Naive B cell (primary cell): Measurements from ENCODE around the gene CPLX1. TPM values are rescaled to one million over a fixed set of nuclear protein-coding genes. Genes with fewer than 3 reads are reported as not detected.

ENCODE experiments used
- ATAC-seq, 2 donors: fragments of 150-1000 bp; cut with Tn5 transposase; 2 replicates each; pipeline ENCODE4 v1.10.0; 2021; ENCODE audit warnings: low read depth in 2 of 2, mild to moderate bottlenecking in 2 of 2, moderate library complexity in 2 of 2
- DNase-seq: peaks from one replicate; pipeline ENCODE4 v3.0.0; 2022
- H3K27ac Mint-ChIP-seq, 6 donors: one replicate each; pipeline ENCODE4 v1.8.0; 2020 to 2022; ENCODE audit warnings: mild to moderate bottlenecking in 6 of 6, mixed read lengths in 6 of 6, moderate library complexity in 5 of 6, inconsistent platforms in 2 of 6
- H3K27me3 Mint-ChIP-seq, 3 donors: one replicate each; pipeline ENCODE4 v1.8.0; 2021 to 2022; ENCODE audit warnings: mixed read lengths in 3 of 3, mild to moderate bottlenecking in 1 of 3
- H3K36me3 Mint-ChIP-seq, 2 donors: one replicate each; pipeline ENCODE4 v1.8.0; 2020 to 2022; ENCODE audit warnings: mixed read lengths in 2 of 2, inconsistent platforms in 1 of 2, mild to moderate bottlenecking in 1 of 2
- H3K4me1 Mint-ChIP-seq, 3 donors: one replicate each; pipeline ENCODE4 v1.8.0; 2020 to 2022; ENCODE audit warnings: mixed read lengths in 3 of 3, inconsistent platforms in 1 of 3, mild to moderate bottlenecking in 1 of 3, moderate library complexity in 1 of 3
- H3K4me3 Mint-ChIP-seq, 8 donors: one replicate each; pipeline ENCODE4 v1.8.0; 2020 to 2022; ENCODE audit warnings: mild to moderate bottlenecking in 8 of 8, mixed read lengths in 8 of 8, moderate library complexity in 8 of 8, inconsistent platforms in 2 of 8
- H3K9me3 Mint-ChIP-seq, 7 donors: one replicate each; pipeline ENCODE4 v1.8.0; 2020 to 2022; ENCODE audit warnings: mixed read lengths in 7 of 7, mild to moderate bottlenecking in 5 of 7, inconsistent platforms in 2 of 7, moderate library complexity in 1 of 7
- polyA plus RNA-seq, 6 donors: library from polyadenylated mRNA; unstranded; fragments of 300-500 nt; fragmentation: Illumina TruSeq; gene quantifications; one replicate each; pipeline ENCODE4 v1.2.3, GENCODE V29; 2021; ENCODE audit warnings: low read depth in 6 of 6

Gene CPLX1
- polyA plus RNA-seq, 6 donors from 2014 or later = not detected

DNA sequence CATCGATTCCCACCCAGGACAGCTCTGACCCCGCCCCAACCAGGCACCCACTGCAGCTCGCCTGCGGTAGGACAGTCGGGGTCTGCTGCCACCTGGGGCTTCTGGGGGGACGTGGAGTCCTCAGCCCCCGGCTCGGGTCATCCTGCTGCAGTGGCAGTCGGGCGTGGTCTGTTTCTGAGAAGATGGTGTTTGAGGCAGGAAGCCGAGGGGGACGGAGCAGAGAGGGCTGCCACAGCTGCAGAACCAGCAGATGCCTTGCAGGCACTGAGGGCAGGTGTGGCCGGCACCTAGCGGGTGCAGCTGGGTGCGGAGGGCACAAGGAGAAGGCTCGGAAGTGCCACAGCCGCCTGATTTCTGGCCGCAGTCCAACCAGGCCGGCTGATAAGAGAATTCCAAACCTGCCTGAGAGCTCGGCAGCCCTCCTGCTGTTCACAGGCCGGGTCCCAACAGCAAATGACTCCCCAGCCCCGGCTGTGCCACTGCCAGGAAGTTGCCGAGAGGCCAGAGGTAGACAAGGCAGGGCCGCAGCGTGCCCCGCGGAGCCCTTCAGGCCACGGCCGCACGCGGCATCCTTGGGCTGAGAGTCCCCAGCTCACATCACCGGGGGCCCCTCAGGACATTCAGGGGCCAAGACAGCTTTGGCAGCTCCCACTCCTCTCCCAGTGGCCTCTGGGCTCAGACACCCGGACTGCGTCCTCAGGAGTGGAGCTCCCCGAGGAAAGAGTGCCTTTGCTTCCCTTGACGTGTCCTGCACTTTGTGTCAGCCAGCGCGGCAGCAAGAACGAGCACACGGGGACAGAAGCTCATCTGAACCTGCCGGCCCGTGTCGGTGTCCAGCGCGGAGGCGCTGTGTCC lies 9.4 kb upstream of the CPLX1 start:
- peaks cover 6 to 28% (median 12%) of the 10 kb centered on the region in 7 donors for H3K9me3 Mint-ChIP-seq
- ATAC-seq = no peak
- H3K4me1 Mint-ChIP-seq = peaks cover 3 to 7% (median 5%) of the 10 kb centered on the region in 3 donors
- no peak overlapping the region for H3K27ac Mint-ChIP-seq
- DNase-seq = no peak
- peaks cover 0 to 10% (median 0%) of the 10 kb centered on the region in 3 donors for H3K27me3 Mint-ChIP-seq
- H3K4me3 Mint-ChIP-seq = no peak overlapping the region
- peaks cover 0 to 10% of the 10 kb centered on the region in 2 donors for H3K36me3 Mint-ChIP-seq

DNA sequence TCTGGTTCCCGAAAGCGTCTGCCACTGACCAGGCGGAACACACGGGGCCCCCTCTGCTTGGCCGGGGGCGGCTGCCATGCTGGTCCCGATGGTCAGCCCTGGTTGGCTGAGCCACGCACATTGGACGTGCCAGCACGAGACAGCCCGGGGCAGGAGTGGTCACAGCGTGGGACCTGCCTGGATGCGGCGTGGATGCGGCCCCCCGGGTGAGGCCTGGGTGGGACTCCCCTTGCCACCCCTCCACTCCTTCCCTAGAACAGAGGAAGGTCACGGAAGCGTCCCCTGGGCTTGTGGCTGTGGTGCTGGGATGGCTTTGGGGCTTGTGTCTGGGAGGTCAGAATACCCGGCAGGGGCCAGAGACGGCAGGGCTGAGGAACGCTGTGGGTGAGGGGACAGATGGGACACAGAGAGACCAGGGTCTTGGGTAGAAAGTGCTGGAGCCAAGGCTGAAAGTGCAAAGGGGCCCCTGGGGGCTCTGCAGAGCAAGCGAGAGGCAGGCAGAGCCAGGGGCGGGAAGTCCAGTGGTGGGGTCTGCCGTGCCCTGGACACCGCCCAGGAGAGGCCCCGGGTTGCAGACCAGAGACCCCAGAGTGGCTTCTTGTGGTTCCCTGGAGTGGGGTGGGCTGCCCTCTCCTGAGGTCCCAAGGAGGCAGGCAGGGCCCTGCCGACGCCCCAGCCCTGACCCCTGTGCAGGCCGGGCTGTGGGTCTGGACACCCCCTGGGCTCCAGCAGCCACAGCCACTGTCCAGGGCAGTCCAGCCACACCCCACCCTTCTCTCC lies 8.6 kb upstream of the CPLX1 start:
- peaks cover 3 to 7% (median 5%) of the 10 kb centered on the region in 3 donors for H3K4me1 Mint-ChIP-seq
- peak overlapping the region in 1 of 8 donors; percentile 59 for H3K4me3 Mint-ChIP-seq
- peaks cover 6 to 25% (median 12%) of the 10 kb centered on the region in 7 donors for H3K9me3 Mint-ChIP-seq
- H3K27ac Mint-ChIP-seq = no peak overlapping the region
- DNase-seq (no peak), ATAC-seq (no peak)
- peaks cover 0 to 10% of the 10 kb centered on the region in 2 donors for H3K36me3 Mint-ChIP-seq
- H3K27me3 Mint-ChIP-seq = peaks cover 0 to 14% (median 0%) of the 10 kb centered on the region in 3 donors

DNA sequence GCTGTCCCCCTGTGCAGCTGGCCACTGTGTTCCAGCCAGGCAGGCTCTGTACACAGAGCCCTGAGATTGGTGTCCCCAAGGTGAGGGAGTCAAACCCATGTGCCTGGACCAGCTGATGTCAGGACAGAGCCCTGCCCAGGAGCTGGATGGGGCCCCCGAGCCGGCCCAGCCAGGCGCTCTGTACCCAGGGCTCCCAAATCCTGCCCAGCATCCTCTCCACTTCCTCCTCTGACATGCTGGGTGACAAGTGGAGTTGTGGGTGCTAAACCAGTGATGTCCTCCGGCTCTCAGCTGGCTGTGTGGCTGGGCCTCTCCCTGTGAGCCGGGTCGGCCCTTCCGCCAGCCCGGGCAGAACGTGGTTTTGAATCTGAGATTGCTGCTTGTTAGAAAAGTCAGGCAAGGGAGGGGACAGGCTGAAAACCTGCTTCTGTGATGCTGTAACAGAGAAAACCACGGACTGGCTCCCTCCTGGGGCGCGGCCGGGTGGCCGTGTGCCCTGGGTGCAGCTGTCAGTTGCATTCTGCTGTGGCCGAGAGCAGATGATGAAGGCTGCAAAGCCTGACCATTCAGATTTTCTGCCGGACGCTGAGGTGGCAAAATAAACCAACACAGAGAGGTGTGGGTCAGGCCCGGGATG lies 7.9 kb upstream of the CPLX1 start:
- Mint-ChIP-seq H3K36me3 (peaks cover 0 to 10% of the 10 kb centered on the region in 2 donors), H3K27ac (no peak overlapping the region), H3K9me3 (peaks cover 6 to 17% (median 12%) of the 10 kb centered on the region in 7 donors), H3K4me1 (peaks cover 3 to 7% (median 5%) of the 10 kb centered on the region in 3 donors), H3K4me3 (no peak overlapping the region), H3K27me3 (peaks cover 0 to 17% (median 1%) of the 10 kb centered on the region in 3 donors)
- DNase-seq (no peak), ATAC-seq (no peak)

DNA sequence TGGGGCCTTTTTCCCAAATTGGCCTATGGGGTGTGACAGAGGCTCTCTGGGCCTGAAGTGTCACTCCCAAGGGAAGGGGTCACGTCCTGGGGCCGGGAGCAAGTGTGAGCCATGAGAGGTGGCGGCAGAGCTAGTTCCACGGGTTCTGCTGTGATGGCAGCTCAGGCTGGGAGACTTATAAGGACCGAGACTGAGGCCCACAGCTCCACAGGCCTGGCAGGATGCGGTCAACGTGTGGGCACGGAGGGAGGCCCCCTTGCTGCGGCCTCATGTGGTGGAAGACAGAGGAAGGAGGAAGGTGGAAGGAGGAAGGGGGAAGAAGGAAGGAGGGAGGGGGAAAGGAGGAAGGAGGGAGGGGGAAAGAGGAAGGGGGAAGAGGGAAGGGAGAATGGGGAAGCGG lies 7.2 kb upstream of the CPLX1 start:
- no peak for DNase-seq
- peaks cover 6 to 12% (median 12%) of the 10 kb centered on the region in 7 donors for H3K9me3 Mint-ChIP-seq

DNA sequence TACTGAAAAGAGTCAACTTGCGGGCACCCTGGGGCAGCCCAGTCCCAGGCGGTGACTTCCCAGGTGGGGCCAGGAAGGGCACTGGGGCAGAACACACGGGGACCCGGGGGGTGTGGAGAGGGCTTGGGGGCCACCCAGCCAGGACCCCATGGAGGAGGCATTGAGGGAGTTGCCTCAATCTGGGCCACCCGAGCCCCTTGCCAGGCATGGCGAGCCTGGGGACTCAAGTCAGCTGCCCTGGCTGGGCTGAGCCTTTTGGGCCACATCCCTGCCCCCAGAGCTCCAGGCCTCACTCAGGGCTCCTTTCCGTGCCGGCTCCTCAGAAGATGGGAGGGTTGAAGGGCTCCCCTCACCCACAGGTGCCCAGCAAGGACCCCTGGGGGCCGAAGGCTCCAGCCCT lies 6.6 kb upstream of the CPLX1 start:
- peaks cover 0 to 5% of the 10 kb centered on the region in 2 donors for H3K36me3 Mint-ChIP-seq
- no peak overlapping the region for H3K27ac Mint-ChIP-seq

More for the DNA sequence above, 7.2 kb upstream of the CPLX1 start:
- Mint-ChIP-seq H3K27me3 (peaks cover 2 to 24% (median 8%) of the 10 kb centered on the region in 3 donors), H3K4me1 (peaks cover 4 to 7% (median 7%) of the 10 kb centered on the region in 3 donors), H3K4me3 (peak overlapping the region in 1 of 8 donors; percentile 73), H3K27ac (no peak overlapping the region), H3K36me3 (peaks cover 0 to 10% of the 10 kb centered on the region in 2 donors)
- ATAC-seq = no peak

DNA sequence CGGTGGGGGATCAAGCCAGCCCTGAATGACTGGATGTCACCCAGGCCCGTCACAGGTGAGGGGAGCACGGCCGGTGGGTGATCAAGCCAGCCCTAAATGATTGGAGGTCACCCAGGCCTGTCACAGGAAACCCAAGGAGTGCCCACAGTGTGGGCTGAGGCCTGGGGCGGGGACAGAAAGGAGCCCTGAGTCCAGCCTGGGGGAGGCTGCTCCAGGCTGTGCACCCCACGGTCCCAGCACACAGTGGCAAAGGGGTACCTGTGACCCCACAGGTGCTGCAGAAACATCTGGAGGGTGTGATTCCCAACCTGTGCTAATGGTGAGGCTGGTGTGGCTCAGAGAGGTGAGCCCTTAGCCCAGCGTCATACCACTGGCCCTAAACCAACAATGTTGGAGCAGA lies 6.2 kb upstream of the CPLX1 start:
- peaks cover 7 to 10% (median 10%) of the 10 kb centered on the region in 3 donors for H3K4me1 Mint-ChIP-seq
- no peak for DNase-seq
- ATAC-seq = no peak
- H3K4me3 Mint-ChIP-seq = no peak overlapping the region
- peaks cover 9 to 34% (median 17%) of the 10 kb centered on the region in 3 donors for H3K27me3 Mint-ChIP-seq
- peaks cover 0 to under 1% of the 10 kb centered on the region in 2 donors for H3K36me3 Mint-ChIP-seq
- H3K27ac Mint-ChIP-seq = no peak overlapping the region
- peaks cover 0 to 4% (median 2%) of the 10 kb centered on the region in 7 donors for H3K9me3 Mint-ChIP-seq

More for the DNA sequence above, 6.6 kb upstream of the CPLX1 start:
- Mint-ChIP-seq H3K4me1 (peaks cover 7 to 10% (median 9%) of the 10 kb centered on the region in 3 donors), H3K27me3 (peaks cover 9 to 30% (median 14%) of the 10 kb centered on the region in 3 donors), H3K4me3 (no peak overlapping the region), H3K9me3 (peaks cover 2 to 7% (median 5%) of the 10 kb centered on the region in 7 donors)
- DNase-seq = no peak
- ATAC-seq = no peak

DNA sequence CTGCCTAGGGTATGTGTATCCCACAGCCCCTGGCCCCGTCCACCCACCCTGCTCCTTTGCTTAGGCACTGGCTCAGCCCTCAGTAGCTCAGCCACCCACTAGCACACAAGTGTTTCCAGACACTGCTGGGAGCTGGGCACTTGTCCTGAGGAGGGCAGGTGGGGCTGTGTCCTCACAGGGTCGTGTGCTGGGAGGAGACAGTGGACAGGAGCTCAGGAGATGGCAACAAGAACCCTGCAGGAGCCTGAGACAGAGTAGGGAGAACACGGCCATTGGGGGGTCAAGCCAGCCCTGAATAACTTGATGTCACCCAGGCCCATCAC lies 5.5 kb upstream of the CPLX1 start:
- Mint-ChIP-seq H3K9me3 (peaks cover 0 to 4% (median 0%) of the 10 kb centered on the region in 7 donors), H3K36me3 (no peaks in the 10 kb centered on the region), H3K4me3 (no peak overlapping the region), H3K27ac (peak overlapping the region in 2 of 6 donors; percentile 44 to 70), H3K4me1 (peaks cover 7 to 10% (median 10%) of the 10 kb centered on the region in 3 donors), H3K27me3 (peaks cover 9 to 34% (median 17%) of the 10 kb centered on the region in 3 donors)
- DNase-seq (no peak), ATAC-seq (no peak)

DNA sequence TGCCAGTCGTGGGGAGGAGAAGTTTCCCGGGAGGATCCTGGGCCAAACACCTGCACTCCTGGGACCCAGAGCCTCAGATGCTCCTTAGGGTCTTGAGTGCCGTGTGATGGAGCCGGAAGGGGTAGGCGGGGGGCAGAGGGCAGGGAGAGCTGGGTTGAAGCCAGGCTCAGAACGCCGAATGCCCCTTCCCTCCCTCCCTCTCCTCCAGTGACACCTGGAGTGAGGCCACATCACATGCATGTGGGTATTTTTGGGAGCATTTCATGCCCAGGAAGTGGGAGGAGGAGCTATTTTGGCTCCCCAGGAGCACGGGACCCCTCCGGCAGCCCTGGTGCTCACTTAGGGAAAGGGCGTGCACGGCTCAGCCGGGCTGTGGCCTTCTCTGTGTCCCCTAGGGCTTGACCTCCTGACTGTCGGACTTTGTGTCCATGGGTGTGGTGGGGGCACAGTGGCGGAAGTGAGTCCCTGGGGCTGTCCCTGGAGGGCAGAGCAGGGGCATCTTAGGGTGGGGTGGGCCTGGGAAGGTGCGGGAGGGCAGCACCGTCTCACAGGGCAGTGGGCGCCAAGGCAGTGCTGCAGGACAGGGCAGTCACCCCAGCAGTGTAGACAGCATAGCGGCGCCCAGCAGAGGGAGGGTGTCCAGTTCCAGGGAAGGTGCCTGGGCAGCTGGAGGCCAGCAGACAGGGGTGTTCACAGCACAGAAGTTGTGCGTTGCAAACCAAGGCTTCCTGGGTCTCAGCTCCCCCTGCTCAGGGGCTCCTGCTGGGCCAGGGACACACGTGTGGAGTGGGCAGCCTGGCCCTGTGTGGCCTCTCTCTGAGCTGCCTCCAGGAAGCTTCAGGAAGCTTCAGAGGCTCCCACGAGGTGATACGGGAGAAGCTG lies 4.9 kb upstream of the CPLX1 start:
- H3K27ac Mint-ChIP-seq = peak overlapping the region in 1 of 6 donors; percentile 28
- H3K27me3 Mint-ChIP-seq = peaks cover 9 to 34% (median 17%) of the 10 kb centered on the region in 3 donors
- H3K4me3 Mint-ChIP-seq = no peak overlapping the region
- H3K4me1 Mint-ChIP-seq = peaks cover 7 to 10% (median 10%) of the 10 kb centered on the region in 3 donors
- H3K9me3 Mint-ChIP-seq = peaks cover 0 to 4% (median 0%) of the 10 kb centered on the region in 7 donors
- no peak for DNase-seq
- H3K36me3 Mint-ChIP-seq = no peaks in the 10 kb centered on the region
- ATAC-seq = no peak

DNA sequence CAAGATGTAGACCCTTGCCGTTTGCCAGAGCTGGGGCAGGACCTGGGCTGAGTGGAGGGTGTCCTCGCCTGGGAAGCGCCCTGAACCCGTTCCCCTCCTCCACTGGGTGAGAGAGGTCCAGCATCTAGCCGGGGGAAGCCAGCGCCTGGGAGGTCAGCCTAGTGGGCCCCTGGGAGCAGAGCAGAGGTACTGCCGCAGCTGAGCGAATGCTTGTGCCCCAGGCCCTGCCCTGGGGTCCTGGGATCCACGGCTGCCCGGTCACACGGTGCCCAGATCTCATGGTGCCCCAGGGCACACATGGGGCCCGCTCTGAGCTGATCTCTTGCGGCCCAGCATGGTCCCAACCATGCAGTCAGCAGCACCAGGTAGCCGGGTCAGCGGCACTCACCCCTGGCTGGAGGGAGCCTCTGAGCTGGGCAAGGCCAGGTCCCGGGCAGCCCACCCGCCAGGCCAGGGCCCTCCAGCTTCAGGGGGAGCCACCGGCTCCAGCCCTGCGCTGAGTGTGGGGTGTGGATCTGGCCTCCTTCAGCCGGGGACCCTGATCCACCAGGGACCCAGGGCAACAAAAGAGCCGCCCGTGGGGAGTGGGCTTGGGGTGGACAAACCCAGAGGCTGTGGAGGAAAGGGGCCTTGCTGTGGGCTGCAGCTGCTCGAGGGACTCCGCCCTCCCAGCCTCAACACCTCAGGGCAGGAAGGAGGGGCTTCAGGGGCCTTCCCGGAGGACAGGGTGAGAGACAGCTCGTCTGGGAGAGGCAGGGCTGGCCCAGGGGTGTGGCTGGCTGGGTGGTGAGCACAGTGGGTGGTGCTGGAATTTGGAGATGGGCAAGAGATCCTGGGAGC lies 4.1 kb upstream of the CPLX1 start:
- Mint-ChIP-seq H3K9me3 (peaks cover 0 to 4% (median 0%) of the 10 kb centered on the region in 7 donors), H3K36me3 (no peaks in the 10 kb centered on the region), H3K27ac (peak overlapping the region in 1 of 6 donors; percentile 28), H3K27me3 (peaks cover 9 to 37% (median 21%) of the 10 kb centered on the region in 3 donors), H3K4me3 (no peak overlapping the region), H3K4me1 (peaks cover 7 to 12% (median 10%) of the 10 kb centered on the region in 3 donors)
- DNase-seq (no peak), ATAC-seq (no peak)

DNA sequence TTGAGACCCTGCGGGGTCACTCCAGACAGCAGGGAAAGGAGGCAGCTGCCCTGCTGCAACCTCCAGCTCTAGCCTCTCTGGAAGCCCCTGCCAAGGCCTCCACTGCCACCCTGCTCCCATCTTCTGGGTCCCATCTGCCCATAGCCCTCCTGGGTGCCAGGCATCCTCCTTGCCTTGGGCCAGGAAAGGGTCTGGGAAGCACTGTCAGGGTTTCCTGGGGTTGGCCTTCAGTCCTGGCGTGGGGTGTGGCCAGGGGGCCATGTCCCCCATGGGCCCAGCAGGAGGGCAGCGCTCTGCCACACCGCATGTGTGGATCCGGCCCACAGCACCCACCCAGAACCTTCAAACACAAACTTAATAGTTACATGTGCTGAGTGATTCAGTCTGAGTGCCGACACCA lies 3.4 kb upstream of the CPLX1 start:
- DNase-seq (no peak), ATAC-seq (no peak)
- Mint-ChIP-seq H3K4me3 (no peak overlapping the region), H3K36me3 (no peaks in the 10 kb centered on the region), H3K4me1 (peaks cover 12 to 16% (median 13%) of the 10 kb centered on the region in 3 donors), H3K27me3 (peaks cover 9 to 44% (median 28%) of the 10 kb centered on the region in 3 donors), H3K9me3 (peaks cover 0 to 4% (median 0%) of the 10 kb centered on the region in 7 donors), H3K27ac (no peak overlapping the region)

DNA sequence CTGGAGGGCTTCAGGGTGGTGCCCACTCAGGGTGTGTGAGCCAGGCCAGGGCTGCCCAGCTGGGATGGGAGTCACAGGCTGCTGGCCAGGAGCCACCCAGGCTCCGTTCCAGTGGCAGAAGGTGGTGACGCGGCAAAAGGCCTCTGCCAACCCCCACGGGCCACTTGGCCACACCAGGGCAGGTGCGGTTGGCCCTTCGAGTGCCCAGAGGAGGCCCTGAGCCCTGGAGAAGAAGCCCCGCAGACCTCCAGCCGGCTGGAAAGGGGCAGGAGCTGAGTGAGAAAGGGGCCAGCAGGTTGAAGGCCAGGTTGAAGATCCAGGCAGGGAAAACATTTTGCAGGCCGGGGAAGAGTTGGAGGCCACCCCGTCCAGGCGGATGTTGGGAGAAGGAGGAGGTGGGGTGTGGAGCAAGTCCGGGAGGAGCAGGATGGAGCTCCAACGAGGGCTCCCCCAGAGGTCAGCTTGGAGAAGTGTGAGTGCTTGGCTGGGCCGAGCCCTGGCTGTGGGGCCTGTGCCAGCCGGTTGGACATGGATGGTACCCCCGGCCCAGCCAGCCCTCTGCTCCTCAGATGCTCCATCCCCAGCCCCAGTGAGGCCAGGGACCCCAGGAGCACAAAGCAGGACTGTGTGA lies 2.8 kb upstream of the CPLX1 start:
- Mint-ChIP-seq H3K36me3 (no peaks in the 10 kb centered on the region), H3K27ac (no peak overlapping the region), H3K4me1 (peaks cover 12 to 16% (median 13%) of the 10 kb centered on the region in 3 donors), H3K4me3 (peak overlapping the region in 1 of 8 donors; percentile 69), H3K27me3 (peaks cover 9 to 49% (median 32%) of the 10 kb centered on the region in 3 donors), H3K9me3 (peaks cover 0 to 4% (median 0%) of the 10 kb centered on the region in 7 donors)
- ATAC-seq (no peak), DNase-seq (no peak)
